HG02970 (cell line): ENCODE results near the gene TGFBR1.
"Not testable (repeated sequence)": the region's sequence is repeated elsewhere in the genome, so short reads cannot be mapped to it uniquely, and the experiment has no call there.

Experiments used
- ATAC-seq: cut with Tn5 transposase; IDR thresholded peaks from one replicate; pipeline ENCODE4 v1.9.1; 2021; ENCODE audit warnings: mild to moderate bottlenecking, moderate library complexity, moderate number of reproducible peaks; ENCODE audit not compliant: unreplicated experiment, low FRiP score

The TGFBR1 gene

GRCh38 chr9:99184110-99184474 lies 79.2 kb downstream of the TGFBR1 start:
- ATAC-seq: no peak

- ATAC-seq: peak; percentile 45
These were observed 79.8 kb downstream of the TGFBR1 start for GRCh38 chr9:99184475-99185347.

GRCh38 chr9:99185348-99185632 lies 80.4 kb downstream of the TGFBR1 start:
- no peak for ATAC-seq

- no peak for ATAC-seq
These were observed 81.0 kb downstream of the TGFBR1 start for GRCh38 chr9:99185934-99186333.

- no peak for ATAC-seq
These were observed 82.4 kb downstream of the TGFBR1 start for GRCh38 chr9:99187311-99187710.

- no peak for ATAC-seq
These were observed 84.3 kb downstream of the TGFBR1 start for GRCh38 chr9:99189186-99189585.

GRCh38 chr9:99189887-99190596 lies 85.1 kb downstream of the TGFBR1 start:
- no peak for ATAC-seq

GRCh38 chr9:99190597-99191283 lies 85.8 kb downstream of the TGFBR1 start:
- no peak for ATAC-seq

- ATAC-seq: no peak
These were observed 88.0 kb downstream of the TGFBR1 start for GRCh38 chr9:99192786-99193465.

GRCh38 chr9:99193466-99193821 lies 88.5 kb downstream of the TGFBR1 start:
- no peak for ATAC-seq

GRCh38 chr9:99196484-99196883 lies 91.6 kb downstream of the TGFBR1 start:
- ATAC-seq: not testable (repeated sequence)

GRCh38 chr9:99197124-99197630 lies 92.3 kb downstream of the TGFBR1 start:
- no peak for ATAC-seq

- no peak for ATAC-seq
These were observed 93.1 kb downstream of the TGFBR1 start for GRCh38 chr9:99197987-99198386.

GRCh38 chr9:99199938-99200539 lies 95.1 kb downstream of the TGFBR1 start:
- no peak for ATAC-seq

GRCh38 chr9:99201603-99202002 lies 96.7 kb downstream of the TGFBR1 start:
- no peak for ATAC-seq
